CD14-positive monocyte (primary cell): ENCODE results near the gene IL17C. TPM values are rescaled to one million over a fixed set of nuclear protein-coding genes. Genes with fewer than 3 reads are reported as not detected.
A peak's percentile ranks its signal among the peaks of the same experiment; 100 is the strongest.

Source experiments
- DNase-seq, 3 donors: peaks; one replicate each; pipeline ENCODE4 v3.0.0-alpha.2; 2011 to 2022
- H2AFZ ChIP-seq: 2 replicates; pipeline ENCODE4 v1.6.0; 2012; ENCODE audit warnings: mild to moderate bottlenecking, low read depth, low read length, inconsistent platforms; ENCODE audit not compliant: insufficient read depth, poor library complexity, severe bottlenecking
- H3K27ac ChIP-seq, 2 donors: 1 replicate in 1 of 2; 2 replicates in 1 of 2; pipeline ENCODE4 v1.5.1; 2012 to 2013; ENCODE audit warnings: low read length in 2 of 2, control low read depth in 1 of 2, inconsistent platforms in 1 of 2, low read depth in 1 of 2, mild to moderate bottlenecking in 1 of 2
- H3K27me3 ChIP-seq, 2 donors: one replicate each; pipeline versions ENCODE4 v1.6.0 to v1.6.1; 2011 to 2013; ENCODE audit warnings: low read length in 2 of 2; ENCODE audit not compliant: control insufficient read depth in 2 of 2, insufficient read depth in 2 of 2
- H3K36me3 ChIP-seq, 2 donors: replicated peaks in 1 of 2; 1 replicate in 1 of 2; 2 replicates in 1 of 2; pipeline versions ENCODE4 v1.5.1 to v1.6.1; 2012 to 2013; ENCODE audit warnings: low read length in 2 of 2, control low read depth in 1 of 2, inconsistent platforms in 1 of 2, mild to moderate bottlenecking in 1 of 2; ENCODE audit not compliant: insufficient read depth in 2 of 2, control insufficient read depth in 1 of 2
- H3K4me1 ChIP-seq, 2 donors: 1 replicate in 1 of 2; 2 replicates in 1 of 2; pipeline versions ENCODE4 v1.5.1 to v1.6.1; 2012 to 2013; ENCODE audit warnings: low read length in 2 of 2, control low read depth in 1 of 2, inconsistent platforms in 1 of 2, mild to moderate bottlenecking in 1 of 2, moderate library complexity in 1 of 2; ENCODE audit not compliant: insufficient read depth in 2 of 2, control insufficient read depth in 1 of 2
- H3K4me2 ChIP-seq: replicated peaks from 2 replicates; pipeline ENCODE3; 2012; ENCODE audit warnings: low read length, moderate library complexity, mild to moderate bottlenecking; ENCODE audit not compliant: poor library complexity, severe bottlenecking; ENCODE audit errors: extremely low read depth
- H3K4me3 ChIP-seq, 3 experiments: fragments of 200-600 bp in 1 of 3; sonication (generic) in 1 of 3; replicated peaks in 1 of 3; 1 replicate in 2 of 3; 2 replicates in 1 of 3; pipeline ENCODE4 v1.5.1; 2011 to 2013; ENCODE audit warnings: low read length in 3 of 3, mild to moderate bottlenecking in 3 of 3, control low read depth in 2 of 3, low read depth in 2 of 3, inconsistent platforms in 1 of 3, moderate library complexity in 1 of 3
- H3K79me2 ChIP-seq: 2 replicates; pipeline ENCODE4 v1.6.0; 2012; ENCODE audit warnings: mild to moderate bottlenecking, control low read depth, inconsistent platforms, low read length, moderate library complexity; ENCODE audit not compliant: insufficient read depth
- H3K9ac ChIP-seq: 2 replicates; pipeline ENCODE4 v1.6.0; 2017; ENCODE audit warnings: low read length, mild to moderate bottlenecking; ENCODE audit not compliant: insufficient read depth, poor library complexity, severe bottlenecking
- H3K9me3 ChIP-seq, 2 donors: replicated peaks in 1 of 2; 1 replicate in 1 of 2; 2 replicates in 1 of 2; pipeline versions ENCODE4 v1.5.1 to v1.6.1; 2012 to 2013; ENCODE audit warnings: low read length in 2 of 2, control low read depth in 1 of 2; ENCODE audit not compliant: control insufficient read depth in 1 of 2, insufficient read depth in 1 of 2
- H4K20me1 ChIP-seq: 2 replicates; pipeline ENCODE4 v1.6.0; 2012; ENCODE audit warnings: mild to moderate bottlenecking, low read length, control low read depth, moderate library complexity; ENCODE audit not compliant: insufficient read depth
- H3K27ac Mint-ChIP-seq, 7 donors: one replicate each; pipeline ENCODE4 v1.8.0; 2020; ENCODE audit warnings: mild to moderate bottlenecking in 7 of 7, mixed read lengths in 7 of 7, moderate library complexity in 6 of 7, inconsistent platforms in 2 of 7
- H3K27me3 Mint-ChIP-seq, 3 donors: one replicate each; pipeline ENCODE4 v1.8.0; 2021 to 2022; ENCODE audit warnings: low read depth in 3 of 3, mild to moderate bottlenecking in 3 of 3, mixed read lengths in 3 of 3, moderate library complexity in 3 of 3, inconsistent platforms in 1 of 3
- H3K36me3 Mint-ChIP-seq, 2 donors: one replicate each; pipeline ENCODE4 v1.8.0; 2020; ENCODE audit warnings: mixed read lengths in 2 of 2, inconsistent platforms in 1 of 2, mild to moderate bottlenecking in 1 of 2
- H3K4me1 Mint-ChIP-seq: one replicate; pipeline ENCODE4 v1.8.0; 2020; ENCODE audit warnings: mild to moderate bottlenecking, mixed read lengths
- H3K4me3 Mint-ChIP-seq, 2 donors: one replicate each; pipeline ENCODE4 v1.8.0; 2020; ENCODE audit warnings: mild to moderate bottlenecking in 2 of 2, mixed read lengths in 2 of 2, moderate library complexity in 1 of 2
- H3K9me3 Mint-ChIP-seq, 7 donors: one replicate each; pipeline ENCODE4 v1.8.0; 2020 to 2022; ENCODE audit warnings: mixed read lengths in 7 of 7, mild to moderate bottlenecking in 6 of 7, moderate library complexity in 6 of 7, inconsistent platforms in 2 of 7
- CTCF ChIP-seq: fragments of 200-600 bp; IDR thresholded peaks from one replicate; pipeline ENCODE4 v1.8.0; 2022; ENCODE audit warnings: antibody characterized with exemption, mild to moderate bottlenecking
- WGBS: methylation state at CpG from one replicate; pipeline ENCODE4 v1.1.5; 2013; ENCODE audit warnings: missing lambda C conversion rate; ENCODE audit not compliant: insufficient coverage; 5-methylcytosine and 5-hydroxymethylcytosine counted together
- intact Hi-C, 2 donors: fragments of 100-400 bp; cut with micrococcal nuclease; formaldehyde crosslinking; loops; one replicate each; pipeline versions ENCODE4 v1.15.0 to v1.15.1; 2023
- polyA plus RNA-seq, 3 donors: library from polyadenylated mRNA; depleted of rRNA in 1 of 3; unstranded in 2 of 3; stranded (reverse) in 1 of 3; fragments of 300-500 nt in 2 of 3; fragments of >200 nt in 1 of 3; fragmentation: Illumina TruSeq in 2 of 3; gene quantifications; 1 replicate in 2 of 3; 2 replicates in 1 of 3; pipeline ENCODE4 v1.2.3, GENCODE V29; 2012 to 2021

Gene IL17C
- polyA plus RNA-seq, 3 donors = 0.08 TPM; not detected in 2

DNA sequence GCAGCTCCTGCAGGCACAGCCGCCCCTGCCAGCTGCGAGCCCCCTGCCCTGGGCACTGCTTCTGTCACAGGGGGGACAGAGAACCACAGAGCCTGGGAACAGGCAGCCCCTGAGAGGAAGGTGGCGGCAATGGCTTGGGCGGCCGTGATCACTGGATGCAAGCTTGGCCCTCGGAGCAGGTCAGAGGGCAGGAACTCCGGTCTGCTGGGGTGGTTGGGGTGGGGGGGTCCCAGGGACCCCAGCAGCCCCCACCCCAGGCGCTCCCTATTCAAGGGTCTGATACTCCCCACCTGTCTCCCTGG is 14.3 kb downstream of the IL17C start:
- no peak for DNase-seq
- 94% methylated on average over 2 of the region's 8 CpGs for WGBS
- peaks cover 0 to 2% (median 2%) of the 10 kb centered on the region in 3 donors for H3K27me3 Mint-ChIP-seq
- Histone ChIP-seq H3K9ac (no peak overlapping the region), H3K27ac (no peak overlapping the region), H3K36me3 (peaks cover 13 to 20% of the 10 kb centered on the region in 2 donors), H4K20me1 (peaks cover 31% of the 10 kb centered on the region), H3K27me3 (no peaks in the 10 kb centered on the region), H3K79me2 (peaks cover 31% of the 10 kb centered on the region), H2AFZ (no peak overlapping the region), H3K9me3 (no peaks in the 10 kb centered on the region), H3K4me2 (no peak overlapping the region), H3K4me1 (peaks cover 32 to 40% of the 10 kb centered on the region in 2 donors), H3K4me3 (no peak overlapping the region)
- peaks cover 27% of the 10 kb centered on the region for H3K4me1 Mint-ChIP-seq
- no peak for TF ChIP-seq CTCF
- H3K9me3 Mint-ChIP-seq = no peaks in the 10 kb centered on the region
- intact Hi-C loops = loop anchor here in 1 of 2 donors (5.0 kb wide), 1 partner anchor 35 kb away; the partner anchor contains the start of gene SNAI3
- no peak overlapping the region for H3K4me3 Mint-ChIP-seq
- H3K36me3 Mint-ChIP-seq = peaks cover 20 to 44% of the 10 kb centered on the region in 2 donors
- no peak overlapping the region for H3K27ac Mint-ChIP-seq

GRCh38 chr16:88653101-88653500 is 14.7 kb downstream of the IL17C start:
- DNase-seq = no peak
- no peaks in the 10 kb centered on the region for H3K9me3 ChIP-seq
- no peak overlapping the region for H3K4me3 ChIP-seq
- Mint-ChIP-seq H3K36me3 (peaks cover 20 to 48% of the 10 kb centered on the region in 2 donors), H3K4me3 (no peak overlapping the region), H3K27me3 (peaks cover 0 to 2% (median 2%) of the 10 kb centered on the region in 3 donors), H3K27ac (peak overlapping the region in 2 of 7 donors; percentile 14 to 19), H3K9me3 (no peaks in the 10 kb centered on the region), H3K4me1 (peaks cover 24% of the 10 kb centered on the region)
- H3K27me3 ChIP-seq = no peaks in the 10 kb centered on the region
- WGBS = 97% methylated on average over 11 of the region's 13 CpGs
- H3K4me1 ChIP-seq = peaks cover 28 to 36% of the 10 kb centered on the region in 2 donors
- no peak for TF ChIP-seq CTCF
- H3K9ac ChIP-seq = no peak overlapping the region
- H4K20me1 ChIP-seq = peaks cover 27% of the 10 kb centered on the region
- H3K79me2 ChIP-seq = peaks cover 27% of the 10 kb centered on the region
- no peak overlapping the region for H2AFZ ChIP-seq
- intact Hi-C loops = loop anchor here in 1 of 2 donors (5.0 kb wide), 1 partner anchor 34 kb away; the partner anchor contains the start of gene SNAI3
- H3K4me2 ChIP-seq = no peak overlapping the region
- no peak overlapping the region for H3K27ac ChIP-seq
- H3K36me3 ChIP-seq = peaks cover 13 to 19% of the 10 kb centered on the region in 2 donors
